ENCODE data around the gene CDK5RAP3. TPM values are rescaled to one million over a fixed set of nuclear protein-coding genes. Genes with fewer than 3 reads are reported as not detected.

Gene CDK5RAP3, protein sequence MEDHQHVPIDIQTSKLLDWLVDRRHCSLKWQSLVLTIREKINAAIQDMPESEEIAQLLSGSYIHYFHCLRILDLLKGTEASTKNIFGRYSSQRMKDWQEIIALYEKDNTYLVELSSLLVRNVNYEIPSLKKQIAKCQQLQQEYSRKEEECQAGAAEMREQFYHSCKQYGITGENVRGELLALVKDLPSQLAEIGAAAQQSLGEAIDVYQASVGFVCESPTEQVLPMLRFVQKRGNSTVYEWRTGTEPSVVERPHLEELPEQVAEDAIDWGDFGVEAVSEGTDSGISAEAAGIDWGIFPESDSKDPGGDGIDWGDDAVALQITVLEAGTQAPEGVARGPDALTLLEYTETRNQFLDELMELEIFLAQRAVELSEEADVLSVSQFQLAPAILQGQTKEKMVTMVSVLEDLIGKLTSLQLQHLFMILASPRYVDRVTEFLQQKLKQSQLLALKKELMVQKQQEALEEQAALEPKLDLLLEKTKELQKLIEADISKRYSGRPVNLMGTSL
- 56.8 TPM for polyA plus RNA-seq (2013, experiment 1 of 2)
- polyA plus RNA-seq (2013, experiment 2 of 2), result 57.6 TPM

DNA sequence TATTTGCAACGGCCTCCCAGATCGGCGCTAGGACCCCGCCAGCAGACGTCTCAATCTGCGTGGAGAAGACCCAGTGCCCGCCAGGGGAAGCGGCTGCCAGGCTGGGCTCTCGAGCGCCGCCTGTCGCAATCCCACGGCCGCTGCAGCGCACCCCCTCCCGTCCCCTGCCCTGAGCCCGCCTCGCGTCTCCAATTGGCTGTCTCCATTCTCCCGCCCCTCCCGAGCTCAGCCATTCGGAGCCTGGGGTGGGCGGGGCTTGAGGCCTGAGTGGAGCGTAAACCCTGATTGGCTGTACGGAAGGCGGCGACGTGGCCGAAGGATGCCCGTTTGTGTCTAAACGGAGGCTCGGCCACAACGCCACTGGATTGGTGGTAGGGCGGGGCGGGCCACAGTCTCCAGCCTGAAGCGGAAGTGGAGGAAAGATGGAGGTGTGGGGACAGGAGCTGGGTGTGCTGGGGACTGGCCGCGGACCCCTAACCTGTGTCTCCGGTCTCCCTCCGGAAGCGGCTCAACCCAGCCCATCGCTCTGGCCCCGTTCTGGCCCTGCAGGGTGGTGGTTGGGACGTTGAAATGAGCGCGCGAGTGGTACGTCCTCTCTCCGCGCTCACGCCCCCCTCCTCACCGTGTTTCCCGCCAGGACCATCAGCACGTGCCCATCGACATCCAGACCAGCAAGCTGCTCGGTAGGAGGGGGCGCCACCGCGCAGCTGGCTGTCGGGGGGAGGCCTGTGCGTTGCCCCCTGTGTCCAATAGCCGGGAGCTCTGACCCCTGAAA, at the start of gene CDK5RAP3:
CDK5RAP3 (plus strand) TSS at position 389 of the 775 bp plus-strand sequence; CDS start at position 423, 34 bp downstream.
- no peak within 1 kb of the TSS for H4K8ac ChIP-seq (ENCODE audit: low read depth, low read length)
- no peak within 1 kb of the TSS for H2BK15ac ChIP-seq (replicated peaks; ENCODE audit: low read depth)
- H4K5ac ChIP-seq (ENCODE audit: low read length), result no peak within 1 kb of the TSS
- no peaks in the 10 kb centered on the region for H3K4me1 ChIP-seq (ENCODE audit: control insufficient read depth, low read depth, low read length)
- H3K79me1 ChIP-seq (ENCODE audit: low read length), result peaks cover 2% of the 10 kb centered on the region
- H2AK5ac ChIP-seq (ENCODE audit: low read length), result peak within 1 kb of the TSS; percentile 81
- H2BK5ac ChIP-seq (ENCODE audit: low read length), result peak within 1 kb of the TSS; percentile 21
- no peak within 1 kb of the TSS for H3K23ac ChIP-seq (ENCODE audit: low read length)
- H2BK120ac ChIP-seq (ENCODE audit: low read depth, low read length), result no peak within 1 kb of the TSS
- H3K79me2 ChIP-seq (ENCODE audit: control insufficient read depth, insufficient read depth, low read length), result no peaks in the 10 kb centered on the region
- peak within 1 kb of the TSS; percentile 76 for H3K4me3 ChIP-seq (ENCODE audit: low read length)
- peaks cover 2% of the 10 kb centered on the region for H3K36me3 ChIP-seq (ENCODE audit: control insufficient read depth, insufficient read depth, low read length)
- no CpG with 5 or more reads among the region's 62 CpGs for WGBS (ENCODE audit: extremely low coverage, insufficient coverage, low lambda C conversion rate)
- H3K27ac ChIP-seq (ENCODE audit: low read depth, low read length), result no peak within 1 kb of the TSS
- peak within 1 kb of the TSS; percentile 92 for H3K56ac ChIP-seq (ENCODE audit: low read length)
- H3K4me2 ChIP-seq (ENCODE audit: low read length), result peak within 1 kb of the TSS; percentile 61
- H3K4ac ChIP-seq (ENCODE audit: low read depth, low read length), result peak within 1 kb of the TSS; percentile 44
- no peaks in the 10 kb centered on the region for H3K27me3 ChIP-seq (ENCODE audit: insufficient read depth, low read length, poor library complexity)
- H3K18ac ChIP-seq (ENCODE audit: low read length), result no peak within 1 kb of the TSS
- DNase-seq, result peak; percentile 100
- H3K9ac ChIP-seq (ENCODE audit: low read length), result peak within 1 kb of the TSS; percentile 84

DNA sequence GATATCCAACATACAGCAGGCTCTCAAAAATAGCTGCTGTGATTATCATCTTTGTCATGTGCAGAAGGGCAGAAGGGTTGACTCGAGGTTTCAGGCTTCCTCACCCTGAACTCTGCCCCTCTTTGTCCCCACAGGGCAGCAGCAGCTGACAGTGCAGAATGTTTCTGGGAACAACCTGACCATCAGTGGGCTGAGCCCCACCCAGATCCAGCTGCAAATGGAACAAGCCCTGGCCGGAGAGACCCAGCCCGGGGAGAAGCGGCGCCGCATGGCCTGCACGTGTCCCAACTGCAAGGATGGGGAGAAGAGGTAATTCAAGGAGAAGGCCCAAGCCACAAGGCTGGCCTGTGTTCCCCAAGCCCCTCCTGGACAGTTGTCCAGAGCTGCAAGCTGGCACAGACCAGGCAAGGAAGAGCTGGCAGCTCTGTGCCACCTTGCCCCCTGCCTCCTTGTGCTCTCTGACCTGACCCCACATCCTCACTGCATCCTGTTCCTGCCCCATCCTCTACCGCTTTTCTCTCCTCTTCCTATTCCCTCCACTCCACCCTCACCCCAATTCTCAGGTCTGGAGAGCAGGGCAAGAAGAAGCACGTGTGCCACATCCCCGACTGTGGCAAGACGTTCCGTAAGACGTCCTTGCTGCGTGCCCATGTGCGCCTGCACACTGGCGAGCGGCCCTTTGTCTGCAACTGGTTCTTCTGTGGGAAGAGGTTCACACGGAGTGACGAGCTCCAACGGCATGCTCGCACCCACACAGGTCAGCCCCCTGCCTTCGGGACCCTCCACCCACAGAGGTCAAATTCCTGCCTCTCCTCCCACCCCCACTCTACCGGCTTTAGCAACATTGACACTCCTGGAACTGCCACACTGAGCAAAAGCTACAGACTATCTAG, 45.9 kb upstream of the CDK5RAP3 start:
- H3K18ac ChIP-seq (ENCODE audit: low read length), result no peak overlapping the region
- peaks cover 3% of the 10 kb centered on the region for H3K36me3 ChIP-seq (ENCODE audit: control insufficient read depth, insufficient read depth, low read length)
- no CpG with 5 or more reads among the region's 23 CpGs for WGBS (ENCODE audit: extremely low coverage, insufficient coverage, low lambda C conversion rate)
- no peak overlapping the region for H3K4me3 ChIP-seq (ENCODE audit: low read length)
- H3K4me1 ChIP-seq (ENCODE audit: control insufficient read depth, low read depth, low read length), result no peaks in the 10 kb centered on the region
- no peak overlapping the region for H2AK5ac ChIP-seq (ENCODE audit: low read length)
- no peaks in the 10 kb centered on the region for H3K79me1 ChIP-seq (ENCODE audit: low read length)
- DNase-seq, result no peak
- no peaks in the 10 kb centered on the region for H3K27me3 ChIP-seq (ENCODE audit: insufficient read depth, low read length, poor library complexity)
- H3K23ac ChIP-seq (ENCODE audit: low read length), result no peak overlapping the region
- H2BK15ac ChIP-seq (replicated peaks; ENCODE audit: low read depth), result no peak overlapping the region
- H2BK5ac ChIP-seq (ENCODE audit: low read length), result no peak overlapping the region
- H3K56ac ChIP-seq (ENCODE audit: low read length), result no peak overlapping the region
- H4K8ac ChIP-seq (ENCODE audit: low read depth, low read length), result no peak overlapping the region
- no peak overlapping the region for H4K5ac ChIP-seq (ENCODE audit: low read length)
- H3K9ac ChIP-seq (ENCODE audit: low read length), result no peak overlapping the region
- H3K4me2 ChIP-seq (ENCODE audit: low read length), result no peak overlapping the region
- H3K4ac ChIP-seq (ENCODE audit: low read depth, low read length), result no peak overlapping the region
- H2BK120ac ChIP-seq (ENCODE audit: low read depth, low read length), result no peak overlapping the region
- H3K27ac ChIP-seq (ENCODE audit: low read depth, low read length), result no peak overlapping the region
- H3K79me2 ChIP-seq (ENCODE audit: control insufficient read depth, insufficient read depth, low read length), result no peaks in the 10 kb centered on the region

DNA sequence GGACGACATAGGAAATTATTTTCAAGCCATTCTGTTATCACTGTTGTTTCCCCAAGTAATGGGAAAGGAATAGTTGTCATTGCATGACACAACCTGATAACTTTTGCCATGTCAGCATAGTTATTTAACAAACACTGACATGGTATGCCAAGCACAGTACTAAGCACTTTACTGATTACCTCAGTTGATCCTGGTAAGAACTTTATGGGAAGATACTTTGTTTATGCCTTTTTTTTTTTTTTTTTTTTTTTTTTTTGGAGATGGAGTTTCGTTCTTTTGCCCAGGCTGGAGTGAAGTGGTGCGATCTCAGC, 45.3 kb upstream of the CDK5RAP3 start:
- no peak for DNase-seq
- H3K4me3 ChIP-seq (ENCODE audit: low read length), result no peak overlapping the region
- no peak overlapping the region for H3K9ac ChIP-seq (ENCODE audit: low read length)
- H4K5ac ChIP-seq (ENCODE audit: low read length), result no peak overlapping the region
- no peak overlapping the region for H3K27ac ChIP-seq (ENCODE audit: low read depth, low read length)
- no peaks in the 10 kb centered on the region for H3K79me1 ChIP-seq (ENCODE audit: low read length)
- no CpG with 5 or more reads among the region's 3 CpGs for WGBS (ENCODE audit: extremely low coverage, insufficient coverage, low lambda C conversion rate)
- H3K4me1 ChIP-seq (ENCODE audit: control insufficient read depth, low read depth, low read length), result no peaks in the 10 kb centered on the region
- no peak overlapping the region for H2BK120ac ChIP-seq (ENCODE audit: low read depth, low read length)
- H3K4ac ChIP-seq (ENCODE audit: low read depth, low read length), result no peak overlapping the region
- H2BK15ac ChIP-seq (replicated peaks; ENCODE audit: low read depth), result no peak overlapping the region
- H3K56ac ChIP-seq (ENCODE audit: low read length), result no peak overlapping the region
- H4K8ac ChIP-seq (ENCODE audit: low read depth, low read length), result no peak overlapping the region
- H3K36me3 ChIP-seq (ENCODE audit: control insufficient read depth, insufficient read depth, low read length), result peaks cover 3% of the 10 kb centered on the region
- no peak overlapping the region for H3K23ac ChIP-seq (ENCODE audit: low read length)
- no peak overlapping the region for H3K4me2 ChIP-seq (ENCODE audit: low read length)
- no peaks in the 10 kb centered on the region for H3K27me3 ChIP-seq (ENCODE audit: insufficient read depth, low read length, poor library complexity)
- H3K18ac ChIP-seq (ENCODE audit: low read length), result no peak overlapping the region
- no peak overlapping the region for H2AK5ac ChIP-seq (ENCODE audit: low read length)
- H3K79me2 ChIP-seq (ENCODE audit: control insufficient read depth, insufficient read depth, low read length), result no peaks in the 10 kb centered on the region
- H2BK5ac ChIP-seq (ENCODE audit: low read length), result no peak overlapping the region

DNA sequence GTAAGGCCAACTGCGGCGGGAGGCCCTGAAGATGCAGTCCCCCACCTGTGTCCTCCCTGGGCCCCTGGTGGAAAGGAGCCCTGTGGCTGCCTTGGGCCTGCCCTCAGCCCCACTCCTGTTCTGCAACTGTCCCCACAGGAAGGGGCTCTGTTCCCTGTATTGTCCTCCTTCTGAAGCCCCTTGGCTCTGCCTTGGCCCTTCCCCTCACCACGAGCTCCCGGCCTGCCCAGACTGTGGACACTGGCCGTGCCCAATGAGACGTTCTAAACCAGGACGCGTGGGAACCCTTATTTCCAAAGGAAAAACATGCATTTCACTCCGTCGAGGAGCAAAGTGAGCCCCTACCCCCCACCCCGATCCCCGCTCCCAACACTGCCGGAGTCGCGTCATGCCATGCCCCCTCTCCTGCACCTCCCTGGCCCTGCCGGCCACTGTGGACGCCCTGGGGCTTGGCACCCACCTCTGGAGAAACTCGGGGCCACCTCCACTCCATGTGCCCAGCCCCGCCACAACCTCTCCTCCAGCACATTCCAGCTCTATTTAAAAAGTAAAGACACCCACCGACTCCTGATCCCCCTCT, 43.0 kb upstream of the CDK5RAP3 start:
- no peak overlapping the region for H3K18ac ChIP-seq (ENCODE audit: low read length)
- H2AK5ac ChIP-seq (ENCODE audit: low read length), result no peak overlapping the region
- no peak overlapping the region for H2BK15ac ChIP-seq (replicated peaks; ENCODE audit: low read depth)
- no peak overlapping the region for H3K27ac ChIP-seq (ENCODE audit: low read depth, low read length)
- no peak overlapping the region for H3K23ac ChIP-seq (ENCODE audit: low read length)
- no peaks in the 10 kb centered on the region for H3K79me1 ChIP-seq (ENCODE audit: low read length)
- H3K36me3 ChIP-seq (ENCODE audit: control insufficient read depth, insufficient read depth, low read length), result peaks cover 3% of the 10 kb centered on the region
- H3K4me1 ChIP-seq (ENCODE audit: control insufficient read depth, low read depth, low read length), result no peaks in the 10 kb centered on the region
- no peak overlapping the region for H4K8ac ChIP-seq (ENCODE audit: low read depth, low read length)
- H2BK5ac ChIP-seq (ENCODE audit: low read length), result no peak overlapping the region
- H3K4me2 ChIP-seq (ENCODE audit: low read length), result no peak overlapping the region
- no peak overlapping the region for H3K9ac ChIP-seq (ENCODE audit: low read length)
- no peaks in the 10 kb centered on the region for H3K79me2 ChIP-seq (ENCODE audit: control insufficient read depth, insufficient read depth, low read length)
- no peak overlapping the region for H4K5ac ChIP-seq (ENCODE audit: low read length)
- WGBS (ENCODE audit: extremely low coverage, insufficient coverage, low lambda C conversion rate), result no CpG with 5 or more reads among the region's 20 CpGs
- no peak overlapping the region for H3K4ac ChIP-seq (ENCODE audit: low read depth, low read length)
- H3K4me3 ChIP-seq (ENCODE audit: low read length), result no peak overlapping the region
- H2BK120ac ChIP-seq (ENCODE audit: low read depth, low read length), result no peak overlapping the region
- H3K56ac ChIP-seq (ENCODE audit: low read length), result no peak overlapping the region
- no peaks in the 10 kb centered on the region for H3K27me3 ChIP-seq (ENCODE audit: insufficient read depth, low read length, poor library complexity)
- no peak for DNase-seq

DNA sequence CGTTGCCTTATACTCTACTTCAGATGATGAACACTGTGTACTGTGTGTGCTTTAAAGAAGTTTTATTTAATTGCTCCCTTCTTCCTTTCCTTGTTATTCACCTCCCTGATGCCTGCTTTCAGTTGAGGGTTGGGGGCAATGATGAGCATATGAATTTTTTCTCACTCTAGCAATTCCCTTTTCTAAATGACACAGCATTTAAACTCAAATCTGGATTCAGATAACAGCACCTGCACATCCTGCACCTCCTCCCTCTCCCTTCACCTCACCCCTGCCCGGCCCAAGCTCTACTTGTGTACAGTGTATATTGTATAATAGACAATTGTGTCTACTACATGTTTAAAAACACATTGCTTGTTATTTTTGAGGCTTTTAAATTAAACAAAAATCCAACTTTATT, 42.5 kb upstream of the CDK5RAP3 start:
- no peak overlapping the region for H3K23ac ChIP-seq (ENCODE audit: low read length)
- no peak overlapping the region for H2AK5ac ChIP-seq (ENCODE audit: low read length)
- H3K27ac ChIP-seq (ENCODE audit: low read depth, low read length), result no peak overlapping the region
- no peak overlapping the region for H3K4me2 ChIP-seq (ENCODE audit: low read length)
- no peak overlapping the region for H3K56ac ChIP-seq (ENCODE audit: low read length)
- no peak overlapping the region for H3K4ac ChIP-seq (ENCODE audit: low read depth, low read length)
- no peaks in the 10 kb centered on the region for H3K79me2 ChIP-seq (ENCODE audit: control insufficient read depth, insufficient read depth, low read length)
- no peak overlapping the region for H3K18ac ChIP-seq (ENCODE audit: low read length)
- no peak overlapping the region for H3K4me3 ChIP-seq (ENCODE audit: low read length)
- no peak for DNase-seq
- no peaks in the 10 kb centered on the region for H3K79me1 ChIP-seq (ENCODE audit: low read length)
- H2BK15ac ChIP-seq (replicated peaks; ENCODE audit: low read depth), result no peak overlapping the region
- peaks cover 3% of the 10 kb centered on the region for H3K36me3 ChIP-seq (ENCODE audit: control insufficient read depth, insufficient read depth, low read length)
- H3K4me1 ChIP-seq (ENCODE audit: control insufficient read depth, low read depth, low read length), result no peaks in the 10 kb centered on the region
- H3K27me3 ChIP-seq (ENCODE audit: insufficient read depth, low read length, poor library complexity), result no peaks in the 10 kb centered on the region
- no CpG with 5 or more reads among the region's 2 CpGs for WGBS (ENCODE audit: extremely low coverage, insufficient coverage, low lambda C conversion rate)
- H2BK5ac ChIP-seq (ENCODE audit: low read length), result no peak overlapping the region
- H4K8ac ChIP-seq (ENCODE audit: low read depth, low read length), result no peak overlapping the region
- H4K5ac ChIP-seq (ENCODE audit: low read length), result no peak overlapping the region
- H3K9ac ChIP-seq (ENCODE audit: low read length), result no peak overlapping the region
- H2BK120ac ChIP-seq (ENCODE audit: low read depth, low read length), result no peak overlapping the region

All from mesendoderm (in vitro differentiated cells).